GM12878 (cell line): ENCODE measurements around the gene DPM2. TPM values are rescaled to one million over a fixed set of nuclear protein-coding genes. Genes with fewer than 3 reads are reported as not detected.

Experiments used
- ATAC-seq: fragments of 200-7000 bp; cut with Tn5 transposase; 3 replicates; pipeline ENCODE4 v1.9.1; 2020; ENCODE audit warnings: mild to moderate bottlenecking, moderate library complexity
- BruUV-seq: library from RNA; stranded (reverse); fragments of 400-500 nt; replicated peaks from 2 replicates; lab custom pipeline; 2021; lab: Mats Ljungman, UMichigan
- CTCF ChIA-PET: fragments of 300-600 bp; sonication (Branson Sonifier 250); formaldehyde crosslinking; extraction: SDS; loops from one replicate; lab custom pipeline; 2021; ENCODE audit warnings: inconsistent platforms; lab: Yijun Ruan, JAX
- POLR2A ChIA-PET: fragments of 350-600 bp; formaldehyde crosslinking; extraction: SDS; loops from one replicate; lab custom pipeline; 2021; ENCODE audit warnings: inconsistent platforms; lab: Charles Lee
- RAD21 ChIA-PET: fragments of 300-600 bp; sonication (Branson Sonifier 250); formaldehyde crosslinking; loops from one replicate; lab custom pipeline; 2023; ENCODE audit warnings: antibody characterized with exemption; ENCODE audit not compliant: unreplicated experiment; lab: Charles Lee
- SMC1A ChIA-PET: fragments of 300-600 bp; sonication (Branson Sonifier 250); formaldehyde crosslinking; loops from one replicate; lab custom pipeline; 2023; ENCODE audit not compliant: unreplicated experiment, uncharacterized antibody; lab: Charles Lee
- DNase-seq: peaks from one replicate; pipeline ENCODE4 v3.0.0-alpha.2; 2011; ENCODE audit warnings: low read depth, low spot score
- FAIRE-seq: peaks from 3 replicates; lab custom pipeline; 2011; peaks lifted over from hg19 to GRCh38; lab: Jason Lieb, UNC
- H2AFZ ChIP-seq: 2 replicates; pipeline ENCODE4 v1.6.0; 2011; ENCODE audit warnings: low read depth, low read length, control low read depth; ENCODE audit not compliant: control insufficient read depth
- H3K27ac ChIP-seq: 2 replicates; pipeline ENCODE4 v1.5.1; 2011; ENCODE audit warnings: control low read depth; ENCODE audit not compliant: control insufficient read depth, insufficient read depth
- H3K27me3 ChIP-seq, 2 experiments: replicated peaks in 1 of 2; 2 replicates each; pipeline versions ENCODE4 v1.6.0 to v1.6.1; 2011; ENCODE audit warnings: low read length in 1 of 2; ENCODE audit not compliant: control insufficient read depth in 2 of 2, insufficient read depth in 2 of 2
- H3K36me3 ChIP-seq, 2 experiments: 2 replicates each; pipeline ENCODE4 v1.5.1; 2011; ENCODE audit warnings: low read length in 1 of 2; ENCODE audit not compliant: control insufficient read depth in 2 of 2, insufficient read depth in 2 of 2
- H3K4me1 ChIP-seq: 2 replicates; pipeline ENCODE4 v1.6.1; 2011; ENCODE audit warnings: mild to moderate bottlenecking, low read length, moderate library complexity, mixed read lengths; ENCODE audit not compliant: control insufficient read depth, insufficient read depth
- H3K4me2 ChIP-seq: 2 replicates; pipeline ENCODE4 v1.6.0; 2011; ENCODE audit warnings: control low read depth; ENCODE audit not compliant: control insufficient read depth, insufficient read depth
- H3K4me3 ChIP-seq: fragments of 200-600 bp; sonication (generic); 2 replicates; pipeline ENCODE4 v1.5.1; 2016
- H3K79me2 ChIP-seq: 2 replicates; pipeline ENCODE4 v1.6.0; 2011; ENCODE audit warnings: low read length; ENCODE audit not compliant: control insufficient read depth, insufficient read depth
- H3K9ac ChIP-seq: 2 replicates; pipeline ENCODE4 v1.8.0; 2011; ENCODE audit warnings: low read length, control low read depth, mixed read lengths; ENCODE audit not compliant: control insufficient read depth, insufficient read depth
- H3K9me3 ChIP-seq: replicated peaks from 3 replicates; pipeline ENCODE4 v1.5.1; 2011; ENCODE audit warnings: mild to moderate bottlenecking, low read length; ENCODE audit not compliant: control insufficient read depth, insufficient read depth
- H4K20me1 ChIP-seq: 2 replicates; pipeline ENCODE4 v1.6.0; 2011; ENCODE audit not compliant: control insufficient read depth, insufficient read depth
- BRCA1 ChIP-seq: IDR thresholded peaks from 2 replicates; pipeline ENCODE4 v1.6.1; 2011; ENCODE audit warnings: low read depth, low read length, improper control_type of control experiment
- CEBPZ ChIP-seq: fragments of 150-350 bp; IDR thresholded peaks from 2 replicates; pipeline ENCODE4 v1.6.1; 2016; ENCODE audit warnings: low read depth, low read length
- CHD1 ChIP-seq: IDR thresholded peaks from 2 replicates; pipeline ENCODE4 v1.6.1; 2012; ENCODE audit warnings: low read depth, low read length, improper control_type of control experiment
- EGR1 ChIP-seq, 2 experiments: IDR thresholded peaks; 1 replicate in 1 of 2; 2 replicates in 1 of 2; pipeline ENCODE4 v1.6.1; 2011 to 2012; ENCODE audit warnings: low read depth in 2 of 2, low read length in 2 of 2, borderline replicate concordance in 1 of 2, mild to moderate bottlenecking in 1 of 2, moderate library complexity in 1 of 2
- GABPA ChIP-seq: IDR thresholded peaks from 2 replicates; pipeline ENCODE4 v1.6.1; 2014; ENCODE audit warnings: antibody characterized with exemption, low read depth, mild to moderate bottlenecking, inconsistent platforms
- HDAC6 ChIP-seq: fragments of 200-600 bp; sonication (generic); IDR thresholded peaks from one replicate; pipeline ENCODE4 v1.8.0; 2017; ENCODE audit warnings: antibody characterized with exemption; ENCODE audit not compliant: unreplicated experiment
- IRF3 ChIP-seq: fragments of 450-650 bp; IDR thresholded peaks from 2 replicates; pipeline ENCODE4 v1.6.1; 2014; ENCODE audit warnings: mild to moderate bottlenecking
- MAX ChIP-seq: IDR thresholded peaks from 2 replicates; pipeline ENCODE4 v1.6.1; 2012; ENCODE audit warnings: low read depth, low read length, improper control_type of control experiment
- MEF2B ChIP-seq: fragments of 450-650 bp; IDR thresholded peaks from 2 replicates; pipeline ENCODE4 v1.6.1; 2018; ENCODE audit warnings: mild to moderate bottlenecking, moderate library complexity; ENCODE audit not compliant: partially characterized antibody, poor library complexity, severe bottlenecking
- NFXL1 ChIP-seq: fragments of 450-650 bp; IDR thresholded peaks from 2 replicates; pipeline ENCODE4 v1.6.1; 2017; ENCODE audit warnings: antibody characterized with exemption, mild to moderate bottlenecking, borderline replicate concordance
- NRF1 ChIP-seq: conservative IDR thresholded peaks from 2 replicates; pipeline ENCODE4 v1.6.1; 2011; ENCODE audit warnings: mild to moderate bottlenecking, low read depth, low read length, improper control_type of control experiment
- PML ChIP-seq: IDR thresholded peaks from 2 replicates; pipeline ENCODE4 v1.6.1; 2012; ENCODE audit warnings: low read length, inconsistent platforms
- RELA ChIP-seq: fragments of 450-650 bp; IDR thresholded peaks from 2 replicates; pipeline ENCODE4 v1.8.0; 2014; ENCODE audit warnings: borderline replicate concordance; ENCODE audit not compliant: partially characterized antibody
- RUNX3 ChIP-seq: IDR thresholded peaks from 2 replicates; pipeline ENCODE4 v1.6.1; 2012; ENCODE audit warnings: low read length, inconsistent platforms
- STAT3 ChIP-seq: IDR thresholded peaks from 2 replicates; pipeline ENCODE4 v1.6.1; 2011; ENCODE audit warnings: low read depth, low read length, improper control_type of control experiment
- WGBS: methylation state at CpG from one replicate; pipeline ENCODE4 v1.1.6; 2016; ENCODE audit warnings: low lambda C conversion rate; ENCODE audit not compliant: insufficient replicate concordance, insufficient coverage; ENCODE audit errors: missing lambda C conversion rate; 5-methylcytosine and 5-hydroxymethylcytosine counted together
- in situ Hi-C: fragments of 300-500 bp; cut with MboI; formaldehyde crosslinking; loops from 9 replicates; pipeline ENCODE4 v1.14.3; 2018; ENCODE audit warnings: mixed read lengths
- intact Hi-C: fragments of 100-400 bp; cut with micrococcal nuclease; formaldehyde crosslinking; loops from one replicate; pipeline ENCODE4 v1.14.2; 2022; ENCODE audit not compliant: unreplicated experiment
- polyA plus RNA-seq, 11 experiments: library from polyadenylated mRNA; depleted of rRNA in 4 of 11; unstranded in 6 of 11; stranded (reverse) in 5 of 11; fragments of >200 nt; fragmentation: Nextera tagmentation in 4 of 11; fragmentation: Illumina TruSeq in 1 of 11; extraction: Ambion mirVana in 4 of 11; extraction: Trizol in 1 of 11; gene quantifications; 1 replicate in 1 of 11; 2 replicates in 10 of 11; pipeline versions ENCODE4 v1.2.1 to v1.2.3, GENCODE V29; 2011 to 2016; ENCODE audit warnings: inconsistent platforms in 2 of 11, missing spikeins in 2 of 11, low read depth in 1 of 11
- total RNA-seq, 4 experiments: library from RNA; depleted of rRNA in 3 of 4; stranded (reverse); fragments of >200 nt in 3 of 4; fragmentation: Illumina TruSeq in 1 of 4; extraction: Trizol in 1 of 4; gene quantifications; 2 replicates each; pipeline versions ENCODE4 v1.2.1 to v1.2.3, GENCODE V29; 2013 to 2021

The DPM2 gene
- total and polyA plus RNA-seq, 10 of the 15 experiments (the other 5 are each of a cell fraction or from before 2014, with no cell fraction given): 22.7 to 77.9 (median 44.7) TPM

DNA sequence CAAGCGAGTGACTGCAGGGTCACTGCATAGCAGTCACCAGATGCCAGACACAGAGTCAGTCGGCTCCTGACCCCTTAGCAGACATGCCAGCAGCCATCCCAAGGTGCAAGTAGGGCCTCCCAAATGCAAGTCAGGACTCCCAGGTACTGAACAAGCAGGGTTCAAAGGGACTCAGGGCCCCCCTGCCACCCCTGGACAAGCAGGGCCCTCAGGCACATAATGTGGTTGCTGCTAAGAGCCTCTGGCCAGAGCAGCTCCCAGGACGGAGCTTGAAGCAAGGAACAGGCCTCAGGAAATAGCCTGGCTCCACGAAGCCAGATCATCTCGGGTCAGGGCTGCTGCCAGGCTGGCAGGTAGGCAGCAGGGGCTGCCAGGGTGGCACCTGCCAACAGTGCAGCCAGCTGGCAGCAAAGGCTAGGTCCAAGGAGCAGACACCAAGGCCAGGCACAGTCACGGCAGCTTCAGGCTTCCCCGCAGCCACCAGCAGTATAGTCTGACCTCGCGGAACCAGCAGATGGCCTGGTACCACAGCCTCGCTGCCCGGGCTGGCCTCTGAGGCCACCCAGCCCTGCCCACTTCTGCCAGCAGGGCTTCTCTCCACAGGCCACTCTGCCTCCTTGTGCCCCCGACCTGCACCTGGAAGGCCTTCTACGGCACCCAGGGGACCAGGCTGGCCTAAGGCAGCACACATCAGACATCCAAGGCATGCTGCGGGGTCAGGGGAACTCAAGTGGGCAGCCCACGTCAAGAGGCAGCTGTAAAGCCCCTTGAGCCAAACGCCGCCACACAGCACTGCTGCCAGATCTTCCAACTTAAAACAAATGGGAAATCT lies 35.7 kb upstream of the DPM2 start (continued):
- TF ChIP-seq GABPA: no peak
- no peak for TF ChIP-seq BRCA1
- no peak for TF ChIP-seq RUNX3
- no peak for TF ChIP-seq RELA

DNA sequence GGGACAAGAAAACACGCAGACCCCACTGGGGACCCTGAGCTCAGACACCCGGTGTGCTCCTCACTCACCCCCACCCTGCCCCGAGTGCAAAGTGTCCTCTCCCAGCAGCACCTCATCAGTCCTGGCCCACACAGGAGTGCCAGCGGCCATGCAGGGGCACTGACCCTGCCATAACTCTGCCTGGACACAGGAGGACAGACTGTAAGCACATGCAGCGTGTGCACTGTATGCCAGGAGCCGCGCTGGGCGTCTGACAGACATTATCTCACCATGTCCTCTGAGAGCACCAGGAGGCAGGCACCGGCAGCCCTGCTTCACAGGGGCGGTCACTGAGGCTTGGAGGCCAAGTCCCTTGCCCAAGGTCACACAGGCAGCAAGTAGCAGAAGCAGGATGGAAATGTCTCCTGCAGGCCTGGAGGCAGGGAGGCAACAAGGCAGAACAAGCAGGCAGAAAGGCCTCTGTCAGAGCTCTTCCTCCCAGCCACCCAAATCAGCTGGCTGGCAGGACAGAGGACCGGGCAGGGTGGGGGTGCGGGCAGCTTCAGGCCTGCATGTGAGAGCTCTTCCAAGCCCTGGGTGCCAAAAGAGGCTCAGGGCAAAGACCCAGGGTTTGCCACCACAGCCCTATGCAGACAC lies 34.7 kb upstream of the DPM2 start:
- SMC1A ChIA-PET: interaction anchor here (1.0 to 4.2 kb wide), 3 partner anchors 20 to 60 kb away, joined by 3 to 24 read pairs (median 4); no protein-coding TSS in a partner anchor
- peak overlapping the region; percentile 63 for H3K27ac ChIP-seq
- DNase-seq (no peak), FAIRE-seq (no peak), ATAC-seq (no peak)
- H3K9ac ChIP-seq: 0 out of 2 replicates have a peak overlapping the region, but pooled peaks have one; percentile 12
- no TSS peak for BruUV-seq
- POLR2A ChIA-PET: interaction anchor here (0.8 to 2.9 kb wide), 4 partner anchors 8 to 100 kb away, joined by 3 to 22 read pairs (median 4); partner anchors contain the start of gene EEIG1
- intact Hi-C loops: no loop called here
- H3K4me2 ChIP-seq: peak overlapping the region; percentile 74
- RAD21 ChIA-PET: interaction anchor here (1.0 to 2.8 kb wide), 2 partner anchors 62 to 100 kb away, joined by 3 to 10 read pairs; no protein-coding TSS in a partner anchor
- H3K9me3 ChIP-seq: no peaks in the 10 kb centered on the region
- no peak overlapping the region for H3K4me3 ChIP-seq
- no peaks in the 10 kb centered on the region for H3K27me3 ChIP-seq
- peaks cover 61% of the 10 kb centered on the region for H3K4me1 ChIP-seq
- no peak overlapping the region for H2AFZ ChIP-seq
- H3K79me2 ChIP-seq: peaks cover 57% of the 10 kb centered on the region
- in situ Hi-C loops: no loop called here
- peaks cover 3% of the 10 kb centered on the region in 2 experiments; a peak in 2 of 4 replicates for H3K36me3 ChIP-seq
- peaks cover 20% of the 10 kb centered on the region for H4K20me1 ChIP-seq
- CTCF ChIA-PET: interaction anchor here (1.5 to 3.4 kb wide), 3 partner anchors 11 to 62 kb away, joined by 3 to 13 read pairs (median 12); no protein-coding TSS in a partner anchor
- 77% methylated on average over 12 of the region's 12 CpGs for WGBS
- TF ChIP-seq STAT3 (no peak), NFXL1 (no peak), PML (no peak), EGR1 (IDR thresholded peaks at IDR 0.05; ENCODE audit: borderline replicate concordance in 1 of 2, low read depth in 2 of 2, low read length in 2 of 2) (no peak), MEF2B (no peak), CHD1 (no peak), IRF3 (no peak), RELA (no peak), MAX (no peak), NRF1 (no peak), CEBPZ (no peak), HDAC6 (no peak)
